ENCODE data around the gene LPP. TPM values are rescaled to one million over a fixed set of nuclear protein-coding genes. Genes with fewer than 3 reads are reported as not detected.

LPP gene
- total RNA-seq, 5 donors from 2014 or later (not counting 1 experiment from before 2014, with no cell fraction given) = 23.8 to 82.6 (median 39.3) TPM

- no peak overlapping the region for H3K27ac Mint-ChIP-seq
- no peaks in the 10 kb centered on the region for H3K27me3 Mint-ChIP-seq
- ATAC-seq (replicated peaks in 1 of 4) = peak in 3 of 4 experiments; percentile 35 to 49 (median 41)
- Histone ChIP-seq H3K9me3 (no peaks in the 10 kb centered on the region), H3K4me1 (ENCODE audit: control insufficient read depth in 1 of 2, extremely low read depth in 1 of 2, insufficient read depth in 2 of 2, low read length in 2 of 2) (peaks cover 3 to 12% of the 10 kb centered on the region in 2 experiments), H3K27ac (ENCODE audit: low read length) (no peak overlapping the region), H3K27me3 (replicated peaks in 1 of 2; ENCODE audit: control insufficient read depth in 2 of 2, extremely low read depth in 1 of 2, insufficient read depth in 2 of 2, low read length in 1 of 2) (no peaks in the 10 kb centered on the region), H3K4me3 (ENCODE audit: control insufficient read depth in 1 of 2, extremely low read depth in 1 of 2, low read length in 1 of 2) (no peak overlapping the region), H3K36me3 (ENCODE audit: control insufficient read depth in 2 of 2, extremely low read depth in 1 of 2, insufficient read depth in 1 of 2, low read length in 1 of 2) (no peaks in the 10 kb centered on the region)
- peak overlapping the region in 1 of 3 donors; percentile 3 for H3K4me3 Mint-ChIP-seq
- ChIA-PET CTCF (interaction anchor here (0.6 kb wide), 2 partner anchors 31 to 82 kb away, joined by 3 to 4 read pairs; no protein-coding TSS in a partner anchor), POLR2A (no interaction called here)
- 71% methylated on average over 1 of the region's 9 CpGs for WGBS (ENCODE audit: insufficient coverage)
- H3K9me3 Mint-ChIP-seq = no peaks in the 10 kb centered on the region
- H3K4me1 Mint-ChIP-seq = peaks cover 21 to 38% (median 27%) of the 10 kb centered on the region in 3 donors
- peak in 1 of 35 experiments; percentile 4 for DNase-seq
- peaks cover 16% of the 10 kb centered on the region for H3K36me3 Mint-ChIP-seq
Observed at GRCh38 chr3:188284455-188285212, 130.7 kb downstream of the LPP start.

GRCh38 chr3:188286087-188286513 lies 132.1 kb downstream of the LPP start:
- ChIA-PET CTCF (no interaction called here), POLR2A (no interaction called here)
- Mint-ChIP-seq H3K36me3 (peaks cover 27% of the 10 kb centered on the region), H3K9me3 (no peaks in the 10 kb centered on the region), H3K4me1 (peaks cover 26 to 38% (median 27%) of the 10 kb centered on the region in 3 donors), H3K27me3 (no peaks in the 10 kb centered on the region), H3K27ac (no peak overlapping the region), H3K4me3 (no peak overlapping the region)
- H3K27me3 ChIP-seq (replicated peaks in 1 of 2; ENCODE audit: control insufficient read depth in 2 of 2, extremely low read depth in 1 of 2, insufficient read depth in 2 of 2, low read length in 1 of 2) = no peaks in the 10 kb centered on the region
- H3K4me3 ChIP-seq (ENCODE audit: control insufficient read depth in 1 of 2, extremely low read depth in 1 of 2, low read length in 1 of 2) = no peak overlapping the region
- ATAC-seq (replicated peaks in 1 of 4) = no peak
- no peaks in the 10 kb centered on the region for H3K9me3 ChIP-seq
- no peak overlapping the region for H3K27ac ChIP-seq (ENCODE audit: low read length)
- 75% methylated on average over 2 of the region's 3 CpGs for WGBS (ENCODE audit: insufficient coverage)
- no peak for DNase-seq
- H3K36me3 ChIP-seq (ENCODE audit: control insufficient read depth in 2 of 2, extremely low read depth in 1 of 2, insufficient read depth in 1 of 2, low read length in 1 of 2) = peaks cover 0 to 3% of the 10 kb centered on the region in 2 donors
- H3K4me1 ChIP-seq (ENCODE audit: control insufficient read depth in 1 of 2, extremely low read depth in 1 of 2, insufficient read depth in 2 of 2, low read length in 2 of 2) = peaks cover 3 to 12% of the 10 kb centered on the region in 2 experiments

- no peaks in the 10 kb centered on the region for H3K27me3 ChIP-seq (replicated peaks in 1 of 2; ENCODE audit: control insufficient read depth in 2 of 2, extremely low read depth in 1 of 2, insufficient read depth in 2 of 2, low read length in 1 of 2)
- peaks cover 5 to 12% of the 10 kb centered on the region in 2 experiments for H3K4me1 ChIP-seq (ENCODE audit: control insufficient read depth in 1 of 2, extremely low read depth in 1 of 2, insufficient read depth in 2 of 2, low read length in 2 of 2)
- Mint-ChIP-seq H3K27ac (no peak overlapping the region), H3K9me3 (no peaks in the 10 kb centered on the region), H3K36me3 (peaks cover 35% of the 10 kb centered on the region), H3K27me3 (no peaks in the 10 kb centered on the region), H3K4me3 (no peak overlapping the region), H3K4me1 (peaks cover 28 to 42% (median 32%) of the 10 kb centered on the region in 3 donors)
- no peaks in the 10 kb centered on the region for H3K9me3 ChIP-seq
- no peak overlapping the region for H3K4me3 ChIP-seq (ENCODE audit: control insufficient read depth in 1 of 2, extremely low read depth in 1 of 2, low read length in 1 of 2)
- CTCF ChIA-PET = interaction anchor here in 1 of 2 donors (0.5 kb wide), 1 partner anchor 17 kb away, joined by 5 read pairs; no protein-coding TSS in a partner anchor
- H3K27ac ChIP-seq (ENCODE audit: low read length) = no peak overlapping the region
- H3K36me3 ChIP-seq (ENCODE audit: control insufficient read depth in 2 of 2, extremely low read depth in 1 of 2, insufficient read depth in 1 of 2, low read length in 1 of 2) = peaks cover 0 to 3% of the 10 kb centered on the region in 2 donors
- WGBS (ENCODE audit: insufficient coverage) = no CpG with 5 or more reads among the region's 4 CpGs
- ATAC-seq (replicated peaks in 1 of 4) (no peak), DNase-seq (no peak)
- POLR2A ChIA-PET = no interaction called here
Observed at GRCh38 chr3:188287339-188287738, 133.4 kb downstream of the LPP start.

- Histone ChIP-seq H3K4me1 (ENCODE audit: control insufficient read depth in 1 of 2, extremely low read depth in 1 of 2, insufficient read depth in 2 of 2, low read length in 2 of 2) (peaks cover 7 to 12% of the 10 kb centered on the region in 2 experiments), H3K36me3 (ENCODE audit: control insufficient read depth in 2 of 2, extremely low read depth in 1 of 2, insufficient read depth in 1 of 2, low read length in 1 of 2) (peaks cover 0 to 3% of the 10 kb centered on the region in 2 donors), H3K9me3 (no peaks in the 10 kb centered on the region), H3K4me3 (ENCODE audit: control insufficient read depth in 1 of 2, extremely low read depth in 1 of 2, low read length in 1 of 2) (no peak overlapping the region), H3K27me3 (replicated peaks in 1 of 2; ENCODE audit: control insufficient read depth in 2 of 2, extremely low read depth in 1 of 2, insufficient read depth in 2 of 2, low read length in 1 of 2) (no peaks in the 10 kb centered on the region), H3K27ac (ENCODE audit: low read length) (no peak overlapping the region)
- Mint-ChIP-seq H3K36me3 (peaks cover 36% of the 10 kb centered on the region), H3K9me3 (no peaks in the 10 kb centered on the region), H3K27me3 (no peaks in the 10 kb centered on the region), H3K4me1 (peaks cover 28 to 39% (median 30%) of the 10 kb centered on the region in 3 donors), H3K4me3 (no peak overlapping the region), H3K27ac (no peak overlapping the region)
- no peak for ATAC-seq (replicated peaks in 1 of 4)
- DNase-seq = no peak
- ChIA-PET POLR2A (no interaction called here), CTCF (interaction anchor here in 1 of 2 donors (0.5 kb wide), 1 partner anchor 17 kb away, joined by 5 read pairs; no protein-coding TSS in a partner anchor)
- WGBS (ENCODE audit: insufficient coverage) = 100% methylated on average over 2 of the region's 6 CpGs
Observed at GRCh38 chr3:188287762-188288505, 134.0 kb downstream of the LPP start.

- no peaks in the 10 kb centered on the region for H3K27me3 Mint-ChIP-seq
- POLR2A ChIA-PET = no interaction called here
- Histone ChIP-seq H3K36me3 (ENCODE audit: control insufficient read depth in 2 of 2, extremely low read depth in 1 of 2, insufficient read depth in 1 of 2, low read length in 1 of 2) (peaks cover 0 to 3% of the 10 kb centered on the region in 2 donors), H3K27ac (ENCODE audit: low read length) (no peak overlapping the region), H3K9me3 (no peaks in the 10 kb centered on the region), H3K4me3 (ENCODE audit: control insufficient read depth in 1 of 2, extremely low read depth in 1 of 2, low read length in 1 of 2) (no peak overlapping the region), H3K27me3 (replicated peaks in 1 of 2; ENCODE audit: control insufficient read depth in 2 of 2, extremely low read depth in 1 of 2, insufficient read depth in 2 of 2, low read length in 1 of 2) (no peaks in the 10 kb centered on the region), H3K4me1 (ENCODE audit: control insufficient read depth in 1 of 2, extremely low read depth in 1 of 2, insufficient read depth in 2 of 2, low read length in 2 of 2) (peaks cover 0 to 4% of the 10 kb centered on the region in 2 experiments)
- peaks cover 39% of the 10 kb centered on the region for H3K36me3 Mint-ChIP-seq
- no CpG with 5 or more reads among the region's 1 CpG for WGBS (ENCODE audit: insufficient coverage)
- CTCF ChIA-PET = interaction anchor here in 1 of 2 donors (0.7 kb wide), 1 partner anchor 405 kb away, joined by 3 read pairs; no protein-coding TSS in a partner anchor
- peaks cover 13 to 39% (median 13%) of the 10 kb centered on the region in 3 donors for H3K4me1 Mint-ChIP-seq
- no peak overlapping the region for H3K27ac Mint-ChIP-seq
- ATAC-seq (replicated peaks in 1 of 4) = no peak
- DNase-seq = no peak
- H3K4me3 Mint-ChIP-seq = no peak overlapping the region
- H3K9me3 Mint-ChIP-seq = no peaks in the 10 kb centered on the region
Observed at GRCh38 chr3:188292251-188292650, 138.3 kb downstream of the LPP start.

GRCh38 chr3:188292827-188293226 lies 138.9 kb downstream of the LPP start:
- Histone ChIP-seq H3K9me3 (no peaks in the 10 kb centered on the region), H3K27me3 (replicated peaks in 1 of 2; ENCODE audit: control insufficient read depth in 2 of 2, extremely low read depth in 1 of 2, insufficient read depth in 2 of 2, low read length in 1 of 2) (no peaks in the 10 kb centered on the region), H3K4me1 (ENCODE audit: control insufficient read depth in 1 of 2, extremely low read depth in 1 of 2, insufficient read depth in 2 of 2, low read length in 2 of 2) (peaks cover 0 to 4% of the 10 kb centered on the region in 2 experiments), H3K4me3 (ENCODE audit: control insufficient read depth in 1 of 2, extremely low read depth in 1 of 2, low read length in 1 of 2) (no peak overlapping the region), H3K27ac (ENCODE audit: low read length) (no peak overlapping the region), H3K36me3 (ENCODE audit: control insufficient read depth in 2 of 2, extremely low read depth in 1 of 2, insufficient read depth in 1 of 2, low read length in 1 of 2) (peaks cover 0 to 3% of the 10 kb centered on the region in 2 donors)
- no peaks in the 10 kb centered on the region for H3K27me3 Mint-ChIP-seq
- no CpG with 5 or more reads among the region's 3 CpGs for WGBS (ENCODE audit: insufficient coverage)
- ChIA-PET CTCF (interaction anchor here in 1 of 2 donors (0.7 kb wide), 1 partner anchor 404 kb away, joined by 3 read pairs; no protein-coding TSS in a partner anchor), POLR2A (no interaction called here)
- H3K9me3 Mint-ChIP-seq = no peaks in the 10 kb centered on the region
- no peak for ATAC-seq (replicated peaks in 1 of 4)
- no peak overlapping the region for H3K4me3 Mint-ChIP-seq
- no peak overlapping the region for H3K27ac Mint-ChIP-seq
- no peak for DNase-seq
- H3K36me3 Mint-ChIP-seq = peaks cover 34% of the 10 kb centered on the region
- peaks cover 15 to 44% (median 18%) of the 10 kb centered on the region in 3 donors for H3K4me1 Mint-ChIP-seq

Measured in T-cell (primary cell).